Keratinocyte (primary cell): ENCODE measurements around the gene NRDC. TPM values are rescaled to one million over a fixed set of nuclear protein-coding genes. Genes with fewer than 3 reads are reported as not detected.

ENCODE experiments used
- DNase-seq: peaks from one replicate; pipeline ENCODE4 v3.0.0-alpha.2; 2011; ENCODE audit warnings: low read depth, missing footprints, low spot score
- FAIRE-seq: peaks from 2 replicates; lab custom pipeline; 2011; peaks lifted over from hg19 to GRCh38; lab: Jason Lieb, UNC
- H2AFZ ChIP-seq: 2 replicates; pipeline ENCODE4 v1.6.0; 2012; ENCODE audit warnings: low read length, control low read depth, inconsistent platforms; ENCODE audit not compliant: control insufficient read depth
- H3K27ac ChIP-seq: 2 replicates; pipeline ENCODE4 v1.5.1; 2011; ENCODE audit warnings: low read length; ENCODE audit not compliant: control insufficient read depth, insufficient read depth
- H3K27me3 ChIP-seq: 3 replicates; pipeline ENCODE4 v1.6.0; 2011; ENCODE audit warnings: low read length; ENCODE audit not compliant: control insufficient read depth, insufficient read depth; ENCODE audit errors: extremely low read depth
- H3K36me3 ChIP-seq, 2 experiments: 2 replicates in 1 of 2; 3 replicates in 1 of 2; pipeline ENCODE4 v1.5.1; 2011; ENCODE audit warnings: low read length in 2 of 2, mild to moderate bottlenecking in 1 of 2; ENCODE audit not compliant: control insufficient read depth in 2 of 2, insufficient read depth in 2 of 2; ENCODE audit errors: extremely low read depth in 1 of 2
- H3K4me1 ChIP-seq: 3 replicates; pipeline ENCODE4 v1.5.1; 2011; ENCODE audit warnings: low read length; ENCODE audit not compliant: control insufficient read depth, insufficient read depth; ENCODE audit errors: extremely low read depth
- H3K4me2 ChIP-seq: 3 replicates; pipeline ENCODE4 v1.6.0; 2011; ENCODE audit warnings: low read depth, low read length; ENCODE audit not compliant: control insufficient read depth, insufficient read depth; ENCODE audit errors: extremely low read depth
- H3K4me3 ChIP-seq, 3 experiments: fragments of 200-600 bp in 1 of 3; sonication (generic) in 1 of 3; 2 replicates in 2 of 3; 3 replicates in 1 of 3; pipeline ENCODE4 v1.5.1; 2011 to 2016; ENCODE audit warnings: low read length in 3 of 3, mild to moderate bottlenecking in 3 of 3, control low read depth in 2 of 3, inconsistent platforms in 1 of 3, low read depth in 1 of 3, mixed read lengths in 1 of 3, mixed run types in 1 of 3, moderate library complexity in 1 of 3; ENCODE audit not compliant: control insufficient read depth in 2 of 3, insufficient read depth in 2 of 3; ENCODE audit errors: extremely low read depth in 1 of 3
- H3K79me2 ChIP-seq: 2 replicates; pipeline ENCODE4 v1.6.0; 2012; ENCODE audit warnings: low read length; ENCODE audit not compliant: control insufficient read depth, insufficient read depth
- H3K9ac ChIP-seq: 3 replicates; pipeline ENCODE4 v1.6.0; 2011; ENCODE audit warnings: low read length; ENCODE audit not compliant: control insufficient read depth, insufficient read depth; ENCODE audit errors: extremely low read depth
- H3K9me1 ChIP-seq: 3 replicates; pipeline ENCODE4 v1.6.0; 2011; ENCODE audit warnings: low read length; ENCODE audit not compliant: control insufficient read depth, insufficient read depth; ENCODE audit errors: extremely low read depth
- H3K9me3 ChIP-seq: 2 replicates; pipeline ENCODE4 v1.5.1; 2012; ENCODE audit warnings: low read depth, low read length; ENCODE audit not compliant: control insufficient read depth
- H4K20me1 ChIP-seq: 3 replicates; pipeline ENCODE4 v1.6.0; 2011; ENCODE audit warnings: low read length; ENCODE audit not compliant: control insufficient read depth, insufficient read depth; ENCODE audit errors: extremely low read depth
- CTCF ChIP-seq, 3 experiments: IDR thresholded peaks in 1 of 3; conservative IDR thresholded peaks in 1 of 3; optimal IDR thresholded peaks in 1 of 3; 2 replicates in 2 of 3; 3 replicates in 1 of 3; pipeline versions ENCODE3 to v1.5.1; 2011; ENCODE audit warnings: low read length in 3 of 3, mild to moderate bottlenecking in 3 of 3, moderate library complexity in 2 of 3, control low read depth in 1 of 3, inconsistent platforms in 1 of 3; ENCODE audit not compliant: insufficient read depth in 2 of 3; ENCODE audit errors: extremely low read depth in 1 of 3
- EZH2 ChIP-seq: IDR thresholded peaks from one replicate; pipeline ENCODE4 v1.6.1; 2012; ENCODE audit warnings: inconsistent platforms, mild to moderate bottlenecking, low read length, moderate library complexity
- dilution Hi-C: fragments of 300-500 bp; cut with MboI; formaldehyde crosslinking; loops from one replicate; pipeline ENCODE4 v1.7.0; 2020; ENCODE audit warnings: low sequenced_read_pairs; ENCODE audit not compliant: extremely low pct_ligation_motif_present
- polyA plus RNA-seq, 5 experiments: library from polyadenylated mRNA; depleted of rRNA in 3 of 5; stranded (reverse) in 3 of 5; stranded (forward) in 1 of 5; unstranded in 1 of 5; fragments of >200 nt; gene quantifications; 1 replicate in 1 of 5; 2 replicates in 3 of 5; 3 replicates in 1 of 5; pipeline versions ENCODE4 v1.2.1 to v1.2.3, GENCODE V29; 2011 to 2012; ENCODE audit warnings: missing spikeins in 2 of 5, low read depth in 1 of 5, low replicate concordance in 1 of 5

NRDC gene
- polyA plus RNA-seq, 1 donor (not counting 4 experiments of a cell fraction or from before 2014, with no cell fraction given), result 183 TPM

GRCh38 chr1:51839094-51839493 is 39.4 kb downstream of the NRDC start:
- Histone ChIP-seq H2AFZ (no peak overlapping the region), H3K9me3 (no peaks in the 10 kb centered on the region), H4K20me1 (no peaks in the 10 kb centered on the region), H3K79me2 (peaks cover 21% of the 10 kb centered on the region), H3K36me3 (peaks cover 5 to 12% of the 10 kb centered on the region in 2 experiments), H3K27ac (no peak overlapping the region), H3K9ac (no peak overlapping the region), H3K27me3 (no peaks in the 10 kb centered on the region), H3K4me2 (no peak overlapping the region), H3K4me1 (no peaks in the 10 kb centered on the region), H3K9me1 (no peaks in the 10 kb centered on the region), H3K4me3 (no peak overlapping the region)
- FAIRE-seq, result no peak
- no peak for DNase-seq
- no peak for TF ChIP-seq EZH2
- TF ChIP-seq CTCF (optimal IDR thresholded peaks at IDR 0.05 in 1 of 3, IDR thresholded peaks at IDR 0.05 in 1 of 3, conservative IDR thresholded peaks at IDR 0.05 in 1 of 3; ENCODE audit: extremely low read depth in 1 of 3, insufficient read depth in 2 of 3, low read length in 3 of 3), result no peak
- dilution Hi-C loops, result no loop called here

- no peak for DNase-seq
- Histone ChIP-seq H3K9me1 (no peaks in the 10 kb centered on the region), H3K9me3 (no peaks in the 10 kb centered on the region), H3K79me2 (peaks cover 8% of the 10 kb centered on the region), H3K4me1 (no peaks in the 10 kb centered on the region), H3K27me3 (no peaks in the 10 kb centered on the region), H3K36me3 (peaks cover 7 to 17% of the 10 kb centered on the region in 2 experiments), H3K9ac (no peak overlapping the region), H3K4me2 (no peak overlapping the region), H2AFZ (no peak overlapping the region), H3K4me3 (no peak overlapping the region), H3K27ac (no peak overlapping the region), H4K20me1 (no peaks in the 10 kb centered on the region)
- TF ChIP-seq CTCF (optimal IDR thresholded peaks at IDR 0.05 in 1 of 3, IDR thresholded peaks at IDR 0.05 in 1 of 3, conservative IDR thresholded peaks at IDR 0.05 in 1 of 3; ENCODE audit: extremely low read depth in 1 of 3, insufficient read depth in 2 of 3, low read length in 3 of 3) (no peak), EZH2 (no peak)
- dilution Hi-C loops, result no loop called here
- FAIRE-seq, result no peak
Observed at GRCh38 chr1:51837243-51837642, 41.3 kb downstream of the NRDC start.
